ENCODE data around the gene ZEB1.

The ZEB1 gene

GRCh38 chr10:31477584-31477983, 158.6 kb downstream of the ZEB1 start:
- TF ChIP-seq TARDBP (IDR thresholded peaks at IDR 0.05): no peak
- no peak for TF ChIP-seq FOXK2 (IDR thresholded peaks at IDR 0.05)
- TF ChIP-seq LEF1 (IDR thresholded peaks at IDR 0.05; ENCODE audit: borderline replicate concordance): no peak
- no peak for TF ChIP-seq SP1 (IDR thresholded peaks at IDR 0.05)
- TF ChIP-seq FOXM1 (IDR thresholded peaks at IDR 0.05; ENCODE audit: borderline replicate concordance): no peak
- no peak for TF ChIP-seq BHLHE40 (IDR thresholded peaks at IDR 0.05; ENCODE audit: borderline replicate concordance)
- TF ChIP-seq NFRKB (IDR thresholded peaks at IDR 0.05): no peak
- TF ChIP-seq ZNF384 (IDR thresholded peaks at IDR 0.05): no peak
- POLR2A ChIA-PET: no interaction called here
- CTCF ChIA-PET: no interaction called here
- no peak for DNase-seq (ENCODE audit: extremely low spot score)

GRCh38 chr10:31479752-31480151, 160.7 kb downstream of the ZEB1 start:
- ChIA-PET POLR2A (no interaction called here), CTCF (no interaction called here)
- DNase-seq (ENCODE audit: extremely low spot score): no peak
- TF ChIP-seq SUZ12 (IDR thresholded peaks at IDR 0.05) (no peak), FOXK2 (IDR thresholded peaks at IDR 0.05) (no peak), HDGF (IDR thresholded peaks at IDR 0.05; ENCODE audit: borderline replicate concordance) (no peak), TARDBP (IDR thresholded peaks at IDR 0.05) (no peak), LEF1 (IDR thresholded peaks at IDR 0.05; ENCODE audit: borderline replicate concordance) (no peak), ARNT (IDR thresholded peaks at IDR 0.05) (no peak), BHLHE40 (IDR thresholded peaks at IDR 0.05; ENCODE audit: borderline replicate concordance) (no peak), PKNOX1 (IDR thresholded peaks at IDR 0.05) (no peak), FOXA1 (IDR thresholded peaks at IDR 0.05) (no peak), SP1 (IDR thresholded peaks at IDR 0.05) (no peak), FOXM1 (IDR thresholded peaks at IDR 0.05; ENCODE audit: borderline replicate concordance) (no peak), ZNF384 (IDR thresholded peaks at IDR 0.05) (no peak)

- TF ChIP-seq ELF4 (IDR thresholded peaks at IDR 0.05) (no peak), ARNT (IDR thresholded peaks at IDR 0.05) (no peak), LEF1 (IDR thresholded peaks at IDR 0.05; ENCODE audit: borderline replicate concordance) (no peak), FOXA1 (IDR thresholded peaks at IDR 0.05) (no peak), FOXM1 (IDR thresholded peaks at IDR 0.05; ENCODE audit: borderline replicate concordance) (no peak), NFRKB (IDR thresholded peaks at IDR 0.05) (no peak), FOXK2 (IDR thresholded peaks at IDR 0.05) (no peak), CTBP1 (IDR thresholded peaks at IDR 0.05; ENCODE audit: borderline replicate concordance) (no peak), BHLHE40 (IDR thresholded peaks at IDR 0.05; ENCODE audit: borderline replicate concordance) (no peak), SP1 (IDR thresholded peaks at IDR 0.05) (no peak), PKNOX1 (IDR thresholded peaks at IDR 0.05) (no peak), SUZ12 (IDR thresholded peaks at IDR 0.05) (no peak)
- ChIA-PET CTCF (no interaction called here), POLR2A (no interaction called here)
- DNase-seq (ENCODE audit: extremely low spot score): no peak
These were observed 164.5 kb downstream of the ZEB1 start for GRCh38 chr10:31483546-31483945.

GRCh38 chr10:31484431-31485135, 165.6 kb downstream of the ZEB1 start:
- TF ChIP-seq TARDBP (IDR thresholded peaks at IDR 0.05) (no peak), ELF4 (IDR thresholded peaks at IDR 0.05) (no peak)
- POLR2A ChIA-PET: no interaction called here
- no peak for DNase-seq (ENCODE audit: extremely low spot score)
- CTCF ChIA-PET: no interaction called here

GRCh38 chr10:31490858-31491504, 172.0 kb downstream of the ZEB1 start:
- DNase-seq (ENCODE audit: extremely low spot score): no peak
- TF ChIP-seq FOXM1 (IDR thresholded peaks at IDR 0.05; ENCODE audit: borderline replicate concordance): no peak
- TF ChIP-seq TARDBP (IDR thresholded peaks at IDR 0.05): no peak
- no peak for TF ChIP-seq ZNF384 (IDR thresholded peaks at IDR 0.05)
- TF ChIP-seq ARNT (IDR thresholded peaks at IDR 0.05): no peak
- no peak for TF ChIP-seq CTBP1 (IDR thresholded peaks at IDR 0.05; ENCODE audit: borderline replicate concordance)
- no peak for TF ChIP-seq FOXA1 (IDR thresholded peaks at IDR 0.05)
- no peak for TF ChIP-seq SP1 (IDR thresholded peaks at IDR 0.05)
- TF ChIP-seq NFRKB (IDR thresholded peaks at IDR 0.05): no peak
- CTCF ChIA-PET: interaction anchor here (0.6 to 1.0 kb wide), 3 partner anchors 370 to 706 kb away, joined by 3 to 4 read pairs (median 3); no protein-coding TSS in a partner anchor
- POLR2A ChIA-PET: interaction anchor here (1.3 kb wide), 1 partner anchor 706 kb away, joined by 7 read pairs; no protein-coding TSS in a partner anchor

GRCh38 chr10:31507427-31507826, 188.4 kb downstream of the ZEB1 start:
- ChIA-PET CTCF (no interaction called here), POLR2A (no interaction called here)
- TF ChIP-seq BHLHE40 (IDR thresholded peaks at IDR 0.05; ENCODE audit: borderline replicate concordance) (no peak), SUZ12 (IDR thresholded peaks at IDR 0.05) (no peak), SP1 (IDR thresholded peaks at IDR 0.05) (no peak), FOXK2 (IDR thresholded peaks at IDR 0.05) (no peak), ZNF384 (IDR thresholded peaks at IDR 0.05) (no peak), LEF1 (IDR thresholded peaks at IDR 0.05; ENCODE audit: borderline replicate concordance) (no peak)

GRCh38 chr10:31508234-31508633, 189.2 kb downstream of the ZEB1 start:
- POLR2A ChIA-PET: no interaction called here
- TF ChIP-seq SP1 (IDR thresholded peaks at IDR 0.05): no peak
- TF ChIP-seq CTBP1 (IDR thresholded peaks at IDR 0.05; ENCODE audit: borderline replicate concordance): no peak
- no peak for TF ChIP-seq HDGF (IDR thresholded peaks at IDR 0.05; ENCODE audit: borderline replicate concordance)
- no peak for TF ChIP-seq FOXA1 (IDR thresholded peaks at IDR 0.05)
- TF ChIP-seq TARDBP (IDR thresholded peaks at IDR 0.05): no peak
- TF ChIP-seq NFRKB (IDR thresholded peaks at IDR 0.05): no peak
- no peak for TF ChIP-seq PKNOX1 (IDR thresholded peaks at IDR 0.05)
- TF ChIP-seq LEF1 (IDR thresholded peaks at IDR 0.05; ENCODE audit: borderline replicate concordance): no peak
- CTCF ChIA-PET: no interaction called here
- DNase-seq (ENCODE audit: extremely low spot score): no peak

More at GRCh38 chr10:31507427-31507826, 188.4 kb downstream of the ZEB1 start:
- DNase-seq (ENCODE audit: extremely low spot score): no peak

All from HEK293T (cell line).